HepG2 (cell line): Measurements from ENCODE around the gene TBKBP1.

Experiments
- HNF1B ChIP-seq: sonication (generic); formaldehyde crosslinking; IDR thresholded peaks from 2 replicates; pipeline ENCODE4 v1.5.1; 2020; ENCODE audit warnings: mild to moderate bottlenecking, moderate library complexity, missing genetic modification reagents
- MXI1 ChIP-seq: IDR thresholded peaks from 3 replicates; pipeline ENCODE4 v1.6.1; 2012; ENCODE audit warnings: low read depth, low read length, inconsistent platforms, borderline replicate concordance
- SOX6 ChIP-seq, 2 experiments: fragments of 450-650 bp in 1 of 2; sonication (generic) in 1 of 2; formaldehyde crosslinking in 1 of 2; IDR thresholded peaks; 2 replicates each; pipeline versions ENCODE4 v1.4.0 to v1.6.1; 2017 to 2020; ENCODE audit warnings: antibody characterized with exemption in 1 of 2, mild to moderate bottlenecking in 1 of 2, missing genetic modification reagents in 1 of 2

DNA sequence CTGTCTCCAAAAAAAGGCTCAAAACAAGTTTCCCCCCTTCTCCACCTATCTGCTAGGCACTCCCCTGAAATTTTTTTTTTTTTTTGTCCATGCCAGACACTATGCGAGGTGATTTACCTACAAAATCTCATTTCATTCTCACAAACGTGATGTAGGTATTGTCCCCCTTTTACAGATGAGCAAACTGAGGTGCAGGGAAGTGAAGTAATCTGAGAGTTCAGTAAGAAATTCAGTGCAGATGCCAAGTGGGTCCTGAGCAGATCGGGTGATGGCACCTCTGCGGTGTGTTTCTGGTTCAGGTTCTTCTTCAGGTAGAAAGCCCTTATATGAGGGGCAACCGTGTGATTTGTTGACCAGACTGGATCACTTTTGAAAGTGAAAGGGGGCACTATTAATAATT lies 9.7 kb downstream of the TBKBP1 start:
- TF ChIP-seq MXI1 (no peak), HNF1B (CRISPR knock-in tag) (no peak), SOX6 (IDR thresholded peaks at IDR 0.05) (no peak), SOX6 (CRISPR knock-in tag; IDR thresholded peaks at IDR 0.05) (no peak)
